Measurements from ENCODE around the gene ALMS1. TPM values are rescaled to one million over a fixed set of nuclear protein-coding genes. Genes with fewer than 3 reads are reported as not detected.
"Not testable (repeated sequence)": the region's sequence is repeated elsewhere in the genome, so short reads cannot be mapped to it uniquely, and the experiment has no call there.

ALMS1 gene
- total RNA-seq, 1 donor from 2014 or later = 7.4 TPM

- Histone ChIP-seq H3K4me3 (ENCODE audit: low read depth, low read length) (no peak within 1 kb of the TSS), H3K36me3 (ENCODE audit: control insufficient read depth, insufficient read depth, low read length) (no peaks in the 10 kb centered on the region), H3K27me3 (ENCODE audit: control insufficient read depth, insufficient read depth, low read length) (no peaks in the 10 kb centered on the region)
- TF ChIP-seq CTCF (IDR thresholded peaks at IDR 0.05; ENCODE audit: insufficient read depth, low read length, severe bottlenecking) = no peak
- DNase-seq (ENCODE audit: low read depth) (no peak), FAIRE-seq (peak; percentile 76)
Measured at GRCh38 chr2:73642338-73643018, 256.8 kb downstream of the ALMS1 start, which contains the start of gene NAT8. TSS of gene NAT8 (minus strand) at chr2:73642422. CDS start at chr2:73641628, 794 bp downstream.

DNA sequence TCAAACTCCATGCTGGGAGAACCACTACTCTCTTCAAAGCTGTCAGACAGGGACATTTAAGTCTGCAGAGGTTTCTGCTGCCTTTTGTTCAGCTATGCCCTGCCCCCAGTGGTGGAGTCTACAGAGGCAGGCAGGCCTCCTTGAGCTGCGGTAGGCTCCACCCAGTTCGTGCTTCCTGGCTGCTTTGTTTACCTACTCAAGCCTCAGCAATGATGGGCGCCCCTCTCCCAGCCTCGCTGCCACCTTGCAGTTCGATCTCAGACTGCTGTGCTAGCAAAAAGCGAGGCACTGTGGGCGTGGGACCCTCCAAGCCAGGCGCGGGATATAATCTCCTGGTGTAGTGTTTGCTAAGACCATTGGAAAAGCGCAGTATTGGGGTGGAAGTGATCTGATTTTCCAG lies 262.1 kb downstream of the ALMS1 start:
- not testable (repeated sequence) for H3K36me3 ChIP-seq (ENCODE audit: control insufficient read depth, insufficient read depth, low read length); H3K27me3 ChIP-seq (ENCODE audit: control insufficient read depth, insufficient read depth, low read length); DNase-seq (ENCODE audit: low read depth); FAIRE-seq; H3K4me3 ChIP-seq (ENCODE audit: low read depth, low read length)

DNA sequence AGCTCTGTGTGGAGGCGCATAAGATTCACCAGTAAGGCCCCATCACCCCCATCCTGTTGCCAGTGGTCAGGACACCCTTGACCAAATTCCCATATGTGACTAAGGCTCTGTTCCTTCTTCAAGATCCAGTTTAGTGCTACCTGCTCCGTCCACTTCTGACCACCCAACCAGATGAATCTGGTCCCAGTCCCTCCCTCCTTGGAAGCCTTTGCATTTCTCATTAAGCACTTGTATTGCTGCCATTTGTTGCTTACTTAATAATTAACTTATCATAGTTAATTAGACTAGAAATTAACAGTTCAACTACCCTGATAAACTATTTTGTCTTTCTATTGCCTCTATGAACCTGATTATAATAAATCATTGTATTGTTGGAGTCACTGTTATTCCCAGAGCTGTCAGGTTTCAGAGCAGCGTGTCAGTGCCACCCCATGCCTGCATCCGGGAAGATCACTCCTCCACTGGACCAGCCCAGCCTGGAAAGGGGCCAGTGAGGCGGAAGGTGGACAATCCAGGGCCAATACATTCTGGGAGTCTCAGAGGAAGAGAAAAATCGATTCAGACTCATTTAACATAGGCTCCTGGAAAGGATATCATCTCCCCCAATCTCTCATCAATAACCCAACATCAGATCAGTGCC lies 266.1 kb downstream of the ALMS1 start:
- FAIRE-seq (no peak), DNase-seq (ENCODE audit: low read depth) (no peak)
- Histone ChIP-seq H3K27me3 (ENCODE audit: control insufficient read depth, insufficient read depth, low read length) (no peaks in the 10 kb centered on the region), H3K4me3 (ENCODE audit: low read depth, low read length) (no peak overlapping the region), H3K36me3 (ENCODE audit: control insufficient read depth, insufficient read depth, low read length) (no peaks in the 10 kb centered on the region)
- no peak for TF ChIP-seq CTCF (IDR thresholded peaks at IDR 0.05; ENCODE audit: insufficient read depth, low read length, severe bottlenecking)

- FAIRE-seq = no peak
- TF ChIP-seq CTCF (IDR thresholded peaks at IDR 0.05; ENCODE audit: insufficient read depth, low read length, severe bottlenecking) = no peak
- Histone ChIP-seq H3K36me3 (ENCODE audit: control insufficient read depth, insufficient read depth, low read length) (no peaks in the 10 kb centered on the region), H3K27me3 (ENCODE audit: control insufficient read depth, insufficient read depth, low read length) (no peaks in the 10 kb centered on the region), H3K4me3 (ENCODE audit: low read depth, low read length) (no peak overlapping the region)
- DNase-seq (ENCODE audit: low read depth) = no peak
Measured at GRCh38 chr2:73652348-73652747, 266.7 kb downstream of the ALMS1 start.

DNA sequence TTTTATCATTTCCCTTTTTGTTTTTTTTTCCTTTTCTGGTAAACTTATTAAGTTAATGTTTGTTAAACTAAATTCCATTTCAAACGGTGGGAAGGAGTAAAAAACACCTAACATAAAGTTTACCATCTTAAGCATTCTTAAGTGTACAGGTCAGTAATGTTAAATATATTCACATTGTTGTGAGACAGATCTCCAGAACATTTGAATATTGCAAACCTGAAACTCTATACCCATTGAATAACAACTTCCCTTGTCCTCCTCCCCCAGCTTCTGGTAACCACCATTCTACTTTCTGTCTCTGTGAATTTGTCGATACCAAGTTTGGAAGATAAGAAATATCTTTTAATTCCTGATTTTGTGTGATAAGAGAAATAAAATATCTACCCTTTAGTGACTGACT lies 268.5 kb downstream of the ALMS1 start:
- Histone ChIP-seq H3K36me3 (ENCODE audit: control insufficient read depth, insufficient read depth, low read length) (no peaks in the 10 kb centered on the region), H3K27me3 (ENCODE audit: control insufficient read depth, insufficient read depth, low read length) (no peaks in the 10 kb centered on the region), H3K4me3 (ENCODE audit: low read depth, low read length) (no peak overlapping the region)
- DNase-seq (ENCODE audit: low read depth) (no peak), FAIRE-seq (no peak)
- no peak for TF ChIP-seq CTCF (IDR thresholded peaks at IDR 0.05; ENCODE audit: insufficient read depth, low read length, severe bottlenecking)

Other genes starting within 250 kb of the ALMS1 start
- not detected in 2 replicates for gene NOTO, start 183.3 kb upstream of the ALMS1 start, total RNA-seq
- gene SMYD5, start 171.6 kb upstream of the ALMS1 start, total RNA-seq = 11.1 and 18.4 TPM in 2 replicates
- 5.8 and 11.5 TPM in 2 replicates for gene PRADC1, start 152.6 kb upstream of the ALMS1 start, total RNA-seq
- gene CCT7, start 151.5 kb upstream of the ALMS1 start, total RNA-seq = 260 and 362 TPM in 2 replicates
- gene FBXO41, start 101.4 kb upstream of the ALMS1 start, total RNA-seq = 1.6 and 1.8 TPM in 2 replicates
- not detected in 2 replicates for gene EGR4, start 92.3 kb upstream of the ALMS1 start, total RNA-seq

Measured in bronchial epithelial cell (primary cell).